Psoas muscle (tissue), 8 donors: ENCODE data around the gene TBCK. TPM values are rescaled to one million over a fixed set of nuclear protein-coding genes. Genes with fewer than 3 reads are reported as not detected.

Experiments used
- ATAC-seq, 4 donors: fragments of 200-7000 bp; cut with Tn5 transposase; one replicate each; pipeline ENCODE4 v1.9.1; 2020; ENCODE audit warnings: moderate library complexity in 3 of 4, mild to moderate bottlenecking in 2 of 4
- DNase-seq, 2 donors: peaks; one replicate each; pipeline ENCODE4 v3.0.0-alpha.2; 2020
- H3K27ac ChIP-seq: fragments of 200-600 bp; one replicate; pipeline ENCODE4 v1.8.0; 2022
- H3K27me3 ChIP-seq, 3 donors: fragments of 200-600 bp in 1 of 3; one replicate each; pipeline versions ENCODE4 v1.6.1 to v1.8.0; 2013 to 2022; ENCODE audit warnings: low read length in 2 of 3, mild to moderate bottlenecking in 2 of 3, moderate library complexity in 1 of 3; ENCODE audit not compliant: insufficient read depth in 3 of 3
- H3K36me3 ChIP-seq, 2 donors: fragments of 200-600 bp in 1 of 2; one replicate each; pipeline versions ENCODE4 v1.6.1 to v1.8.0; 2013 to 2022; ENCODE audit warnings: low read depth in 1 of 2, mild to moderate bottlenecking in 1 of 2, moderate library complexity in 1 of 2; ENCODE audit not compliant: insufficient read depth in 1 of 2
- H3K4me1 ChIP-seq: fragments of 200-600 bp; one replicate; pipeline ENCODE4 v1.8.0; 2022
- H3K4me3 ChIP-seq: fragments of 200-600 bp; one replicate; pipeline ENCODE4 v1.8.0; 2022; ENCODE audit warnings: mild to moderate bottlenecking
- H3K9me3 ChIP-seq: fragments of 200-600 bp; one replicate; pipeline ENCODE4 v1.8.0; 2022
- CTCF ChIP-seq: fragments of 200-600 bp; IDR thresholded peaks from one replicate; pipeline ENCODE4 v1.8.0; 2022; ENCODE audit warnings: antibody characterized with exemption
- WGBS, 3 donors: extraction: QIAGEN DNeasy Blood & Tissue Kit; methylation state at CpG; one replicate each; pipeline versions ENCODE4 v1.1.6 to v1.1.7; 2013; 5-methylcytosine and 5-hydroxymethylcytosine counted together
- intact Hi-C, 2 donors: fragments of 100-400 bp; cut with DNase I; formaldehyde crosslinking; loops; one replicate each; pipeline versions ENCODE4 v1.11.0 to v1.14.2; 2022
- polyA plus RNA-seq, 3 donors: library from polyadenylated mRNA; stranded (reverse); fragments of 200-250 nt; gene quantifications; one replicate each; pipeline ENCODE4 v1.2.3, GENCODE V29; 2013
- total RNA-seq, 4 donors: library from RNA; stranded (reverse); fragmentation: NEBNext Ultra II Directional in 2 of 4; extraction: Animal tissue kit (Norgen Biotek cat#: 25700) in 2 of 4; gene quantifications; one replicate each; pipeline versions ENCODE4 v1.2.1 to v1.2.4, GENCODE V29; 2021 to 2023
- donor health status: healthy with polysubstance abuse.
- donor health status: DM: no; HTN: no; CAD: no; lungs with moderate emphysema.
- donor health status: Bipolar disorder and iron deficiency.
- donor health status: healthy.
- donor health status: DM: yes; HTN: yes; CAD: no.
- donor health status: DM: no; HTN: no; CAD: no.
- donor health status: DM: no; HTN: no; CAD: no.
- donor health status: DM: yes; HTN: yes; CAD: no.

TBCK gene
- total and polyA plus RNA-seq, 7 donors = 1.9 to 16.8 (median 9.7) TPM

GRCh38 chr4:106338671-106339070 is 22.7 kb upstream of the TBCK start:
- no peak for DNase-seq
- Histone ChIP-seq H3K27me3 (no peaks in the 10 kb centered on the region), H3K27ac (no peak overlapping the region), H3K4me1 (no peaks in the 10 kb centered on the region), H3K36me3 (peaks cover 8 to 70% of the 10 kb centered on the region in 2 donors), H3K9me3 (peaks cover 6% of the 10 kb centered on the region), H3K4me3 (no peak overlapping the region)
- no peak for TF ChIP-seq CTCF
- 93 to 97% (median 95%) methylated on average over 3 of the region's 3 CpGs for WGBS, 3 donors
- intact Hi-C loops = no loop called here
- no peak for ATAC-seq

- Histone ChIP-seq H3K36me3 (peaks cover 8 to 77% of the 10 kb centered on the region in 2 donors), H3K9me3 (peaks cover 6% of the 10 kb centered on the region), H3K4me3 (no peak overlapping the region), H3K27ac (no peak overlapping the region), H3K27me3 (no peaks in the 10 kb centered on the region), H3K4me1 (no peaks in the 10 kb centered on the region)
- ATAC-seq (no peak), DNase-seq (no peak)
- no peak for TF ChIP-seq CTCF
- intact Hi-C loops = no loop called here
Observed at GRCh38 chr4:106337916-106338315, 21.9 kb upstream of the TBCK start.

DNA sequence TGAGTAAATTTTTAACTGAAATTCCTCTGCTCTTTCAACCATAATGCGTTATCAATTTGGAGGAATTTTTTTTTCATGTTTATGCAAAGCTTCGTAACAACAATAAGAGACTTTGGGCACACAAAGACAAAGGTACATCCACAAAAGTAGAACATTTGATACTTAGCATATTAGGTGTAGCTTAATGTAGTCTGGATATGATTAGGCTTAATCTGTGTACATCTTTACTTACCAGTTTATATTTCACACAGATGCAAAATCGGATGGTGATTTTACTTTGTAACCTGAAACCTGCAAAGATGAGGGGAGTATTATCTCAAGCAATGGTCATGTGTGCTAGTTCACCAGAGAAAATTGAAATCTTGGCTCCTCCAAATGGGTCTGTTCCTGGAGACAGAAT is 20.6 kb upstream of the TBCK start:
- Histone ChIP-seq H3K27me3 (no peaks in the 10 kb centered on the region), H3K4me1 (no peaks in the 10 kb centered on the region), H3K4me3 (no peak overlapping the region), H3K36me3 (peaks cover 8 to 90% of the 10 kb centered on the region in 2 donors), H3K27ac (no peak overlapping the region), H3K9me3 (peaks cover 6% of the 10 kb centered on the region)
- DNase-seq (no peak), ATAC-seq (no peak)
- intact Hi-C loops = no loop called here
- WGBS, 3 donors = 85 to 95% (median 92%) methylated on average over 3 of the region's 3 CpGs
- TF ChIP-seq CTCF = no peak

DNA sequence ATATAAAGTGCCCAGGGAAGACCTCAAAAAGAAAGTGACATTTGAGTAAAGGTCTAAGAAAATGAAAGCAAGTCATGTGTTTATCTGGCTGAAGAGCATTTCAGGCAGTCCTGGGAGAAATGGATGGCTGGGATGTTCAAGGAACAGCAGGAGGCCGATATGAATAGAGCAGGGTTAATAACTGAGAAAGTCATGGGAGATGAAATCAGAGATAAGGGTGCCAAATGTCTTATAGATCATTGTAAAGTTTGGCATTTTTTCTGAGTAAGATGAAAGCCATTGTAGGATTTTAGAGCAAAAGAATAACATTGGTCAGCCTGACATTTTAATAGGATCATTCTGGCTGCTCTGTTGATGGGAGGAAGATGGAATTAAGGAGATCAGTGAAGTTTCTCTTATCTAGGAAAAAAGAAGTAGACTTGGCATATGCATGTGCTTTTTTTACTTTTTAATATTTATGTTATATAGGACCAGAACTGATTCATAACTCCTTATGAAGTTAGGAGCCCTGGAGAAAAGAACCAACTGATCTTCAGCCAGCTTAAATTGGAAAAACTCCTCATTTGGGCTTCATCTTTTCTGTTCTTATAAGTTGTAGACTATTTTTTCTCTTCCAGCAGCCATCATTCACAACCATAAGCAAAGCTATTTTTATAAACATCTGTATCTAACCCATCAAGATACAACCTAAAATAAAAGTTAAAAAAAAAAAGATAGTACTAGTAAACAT is 18.9 kb upstream of the TBCK start:
- WGBS, 3 donors = 87 to 93% (median 93%) methylated on average over 1 of the region's 1 CpG
- ATAC-seq = no peak

More for the DNA sequence above, 18.9 kb upstream of the TBCK start:
- H3K9me3 ChIP-seq = no peaks in the 10 kb centered on the region
- intact Hi-C loops = no loop called here
- no peak for DNase-seq
- no peaks in the 10 kb centered on the region for H3K4me1 ChIP-seq
- no peak overlapping the region for H3K4me3 ChIP-seq
- no peak for TF ChIP-seq CTCF
- H3K36me3 ChIP-seq = peaks cover 8 to 97% of the 10 kb centered on the region in 2 donors
- no peak overlapping the region for H3K27ac ChIP-seq
- H3K27me3 ChIP-seq = no peaks in the 10 kb centered on the region
